GM23338 (cell line): Measurements from ENCODE around the gene GRIN2C. TPM values are rescaled to one million over a fixed set of nuclear protein-coding genes. Genes with fewer than 3 reads are reported as not detected.

Experiments used
- ATAC-seq: fragments of 200-7000 bp; cut with Tn5 transposase; 3 replicates; pipeline ENCODE4 v1.9.1; 2020
- DNase-seq: peaks from one replicate; pipeline ENCODE4 v3.0.0-alpha.2; 2015; ENCODE audit warnings: low spot score
- H2AFZ ChIP-seq: fragments of 200-600 bp; sonication (generic); 2 replicates; pipeline ENCODE4 v1.8.0; 2016; ENCODE audit warnings: antibody characterized with exemption, mild to moderate bottlenecking, moderate library complexity
- H3F3A ChIP-seq: fragments of 200-600 bp; sonication (generic); replicated peaks from 2 replicates; pipeline ENCODE4 v1.8.0; 2017; ENCODE audit warnings: antibody characterized with exemption, mixed run types, low read depth
- H3K27ac ChIP-seq: fragments of 200-600 bp; sonication (generic); 2 replicates; pipeline ENCODE4 v1.6.1; 2016; ENCODE audit warnings: low read depth
- H3K27me3 ChIP-seq: fragments of 200-600 bp; sonication (generic); 2 replicates; pipeline ENCODE4 v1.8.0; 2016; ENCODE audit warnings: mild to moderate bottlenecking, mixed run types, moderate library complexity; ENCODE audit not compliant: insufficient read depth
- H3K36me3 ChIP-seq: fragments of 200-600 bp; sonication (generic); 2 replicates; pipeline ENCODE4 v1.8.0; 2016; ENCODE audit warnings: mild to moderate bottlenecking; ENCODE audit not compliant: insufficient read depth
- H3K4me1 ChIP-seq: fragments of 200-600 bp; sonication (generic); 2 replicates; pipeline ENCODE4 v1.8.0; 2016; ENCODE audit warnings: mild to moderate bottlenecking, moderate library complexity; ENCODE audit not compliant: insufficient read depth
- H3K4me2 ChIP-seq: fragments of 200-600 bp; sonication (generic); 2 replicates; pipeline ENCODE4 v1.7.1; 2017; ENCODE audit warnings: mixed run types
- H3K4me3 ChIP-seq: fragments of 200-600 bp; sonication (generic); 2 replicates; pipeline ENCODE4 v1.6.1; 2016; ENCODE audit warnings: mixed run types
- H3K79me2 ChIP-seq: fragments of 200-600 bp; sonication (generic); replicated peaks from 2 replicates; pipeline ENCODE4 v1.8.0; 2017; ENCODE audit warnings: mild to moderate bottlenecking; ENCODE audit not compliant: insufficient read depth
- H3K9me2 ChIP-seq: fragments of 200-600 bp; sonication (generic); 2 replicates; pipeline ENCODE4 v1.8.0; 2017; ENCODE audit not compliant: insufficient read depth
- H4K20me1 ChIP-seq: fragments of 200-600 bp; sonication (generic); replicated peaks from 2 replicates; pipeline ENCODE4 v1.8.0; 2017; ENCODE audit warnings: mild to moderate bottlenecking; ENCODE audit not compliant: insufficient read depth
- H3K27ac Mint-ChIP-seq: 2 replicates; pipeline ENCODE4 v1.8.0; 2020; ENCODE audit warnings: inconsistent platforms, mild to moderate bottlenecking, moderate library complexity, mixed read lengths
- H3K27me3 Mint-ChIP-seq: 3 replicates; pipeline ENCODE4 v1.8.0; 2022; ENCODE audit warnings: low read depth, mild to moderate bottlenecking, moderate library complexity, mixed read lengths, inconsistent platforms; ENCODE audit not compliant: insufficient read depth, poor library complexity
- H3K36me3 Mint-ChIP-seq: 3 replicates; pipeline ENCODE4 v1.8.0; 2021; ENCODE audit warnings: low read depth, mild to moderate bottlenecking, inconsistent platforms, moderate library complexity, mixed read lengths
- H3K4me1 Mint-ChIP-seq: 3 replicates; pipeline ENCODE4 v1.8.0; 2020; ENCODE audit warnings: mild to moderate bottlenecking, inconsistent platforms, mixed read lengths
- H3K4me3 Mint-ChIP-seq: 3 replicates; pipeline ENCODE4 v1.8.0; 2021; ENCODE audit warnings: moderate library complexity, mild to moderate bottlenecking, inconsistent platforms, mixed read lengths
- H3K9me3 Mint-ChIP-seq: 3 replicates; pipeline ENCODE4 v1.8.0; 2020; ENCODE audit warnings: moderate library complexity, mild to moderate bottlenecking, inconsistent platforms, mixed read lengths
- CREB1 ChIP-seq: fragments of 250-450 bp; sonication (Bioruptor Pico); IDR thresholded peaks from 2 replicates; pipeline ENCODE4 v1.5.0; 2020; ENCODE audit warnings: low read depth, mild to moderate bottlenecking, moderate library complexity
- EZH2 ChIP-seq: fragments of 200-600 bp; sonication (generic); IDR thresholded peaks from one replicate; pipeline ENCODE4 v1.8.0; 2017; ENCODE audit warnings: antibody characterized with exemption, mild to moderate bottlenecking, low read depth; ENCODE audit not compliant: unreplicated experiment
- EZH2phosphoT487 ChIP-seq: fragments of 200-600 bp; sonication (generic); IDR thresholded peaks from one replicate; pipeline ENCODE4 v1.8.1; 2018; ENCODE audit warnings: antibody characterized with exemption; ENCODE audit not compliant: unreplicated experiment
- JUNB ChIP-seq: IDR thresholded peaks from one replicate; pipeline ENCODE4 v1.6.1; 2016; ENCODE audit warnings: antibody characterized with exemption; ENCODE audit not compliant: unreplicated experiment
- NANOG ChIP-seq: IDR thresholded peaks from 2 replicates; pipeline ENCODE4 v1.6.1; 2016; ENCODE audit warnings: antibody characterized with exemption, borderline replicate concordance
- POLR2AphosphoS5 ChIP-seq: IDR thresholded peaks from 2 replicates; pipeline ENCODE4 v1.6.1; 2016; ENCODE audit warnings: antibody characterized with exemption, low read depth
- ZNF114 ChIP-seq: fragments of 250-450 bp; sonication (Bioruptor Pico); IDR thresholded peaks from 2 replicates; pipeline ENCODE4 v1.5.0; 2020; ENCODE audit warnings: mild to moderate bottlenecking, moderate library complexity
- polyA plus RNA-seq: library from polyadenylated mRNA; unstranded; fragments of >200 nt; fragmentation: Nextera tagmentation; extraction: Ambion mirVana; gene quantifications from 2 replicates; pipeline ENCODE4 v1.2.1, GENCODE V29; 2016
- total RNA-seq: library from RNA; depleted of rRNA; stranded (reverse); fragments of >200 nt; shearing (Covaris generic); gene quantifications from 2 replicates; pipeline ENCODE4 v1.2.3, GENCODE V29; 2014
- TF ChIP-seq, protein P1 (sequence below): fragments of 250-450 bp; sonication (Bioruptor Pico); IDR thresholded peaks from 2 replicates; pipeline ENCODE4 v1.5.0; 2020; ENCODE audit warnings: mild to moderate bottlenecking, moderate library complexity
- TF ChIP-seq, protein P2 (sequence below): IDR thresholded peaks from 2 replicates; pipeline ENCODE4 v1.6.1; 2016; ENCODE audit warnings: antibody characterized with exemption

The GRIN2C gene
- total and polyA plus RNA-seq, 2 experiments from 2014 or later, result 0.10 to 0.19 TPM

DNA sequence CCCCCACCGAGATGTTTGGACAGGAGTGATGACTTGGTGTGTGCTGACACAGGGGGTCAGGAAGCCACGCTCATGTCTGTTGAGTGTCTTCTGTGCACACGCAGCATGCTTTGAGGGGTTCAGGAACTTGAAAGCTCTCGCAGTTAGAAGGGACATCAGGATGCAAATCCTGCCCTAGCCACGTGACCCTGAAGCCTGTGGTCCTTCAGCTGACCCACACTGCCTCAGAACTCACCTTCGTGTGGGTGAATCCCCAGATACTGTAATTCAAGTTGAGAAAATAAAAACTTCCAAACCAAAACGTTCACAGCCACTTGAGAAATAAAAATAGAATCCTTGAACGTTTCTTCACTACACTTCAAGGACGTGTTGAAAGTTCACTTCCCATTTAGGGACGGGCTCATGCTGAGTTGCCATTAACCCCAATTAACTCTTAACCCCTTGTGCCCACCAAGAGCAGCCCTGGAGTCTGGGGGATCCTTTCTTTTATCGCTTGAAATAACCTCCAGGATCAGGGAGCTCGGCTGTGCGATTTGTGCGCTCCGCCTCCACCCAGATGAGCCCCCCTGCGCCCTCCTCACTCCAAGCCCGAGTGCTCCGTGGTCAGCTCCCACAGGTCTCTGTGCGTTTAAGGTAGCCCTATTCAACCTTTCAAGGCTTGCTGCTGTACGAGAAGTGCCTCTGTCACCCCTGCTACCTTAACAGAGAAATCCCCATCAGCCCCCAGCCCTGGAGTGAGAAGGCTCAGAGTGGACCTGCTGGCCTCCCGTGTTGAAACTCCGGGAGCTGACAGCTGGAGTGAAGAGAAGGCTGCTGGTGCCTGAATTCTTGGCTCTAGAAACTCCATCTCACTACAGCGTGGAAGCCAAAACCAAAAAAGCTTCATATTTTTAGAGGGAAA, 47.3 kb downstream of the GRIN2C start (continued):
- TF ChIP-seq, protein P1, sequence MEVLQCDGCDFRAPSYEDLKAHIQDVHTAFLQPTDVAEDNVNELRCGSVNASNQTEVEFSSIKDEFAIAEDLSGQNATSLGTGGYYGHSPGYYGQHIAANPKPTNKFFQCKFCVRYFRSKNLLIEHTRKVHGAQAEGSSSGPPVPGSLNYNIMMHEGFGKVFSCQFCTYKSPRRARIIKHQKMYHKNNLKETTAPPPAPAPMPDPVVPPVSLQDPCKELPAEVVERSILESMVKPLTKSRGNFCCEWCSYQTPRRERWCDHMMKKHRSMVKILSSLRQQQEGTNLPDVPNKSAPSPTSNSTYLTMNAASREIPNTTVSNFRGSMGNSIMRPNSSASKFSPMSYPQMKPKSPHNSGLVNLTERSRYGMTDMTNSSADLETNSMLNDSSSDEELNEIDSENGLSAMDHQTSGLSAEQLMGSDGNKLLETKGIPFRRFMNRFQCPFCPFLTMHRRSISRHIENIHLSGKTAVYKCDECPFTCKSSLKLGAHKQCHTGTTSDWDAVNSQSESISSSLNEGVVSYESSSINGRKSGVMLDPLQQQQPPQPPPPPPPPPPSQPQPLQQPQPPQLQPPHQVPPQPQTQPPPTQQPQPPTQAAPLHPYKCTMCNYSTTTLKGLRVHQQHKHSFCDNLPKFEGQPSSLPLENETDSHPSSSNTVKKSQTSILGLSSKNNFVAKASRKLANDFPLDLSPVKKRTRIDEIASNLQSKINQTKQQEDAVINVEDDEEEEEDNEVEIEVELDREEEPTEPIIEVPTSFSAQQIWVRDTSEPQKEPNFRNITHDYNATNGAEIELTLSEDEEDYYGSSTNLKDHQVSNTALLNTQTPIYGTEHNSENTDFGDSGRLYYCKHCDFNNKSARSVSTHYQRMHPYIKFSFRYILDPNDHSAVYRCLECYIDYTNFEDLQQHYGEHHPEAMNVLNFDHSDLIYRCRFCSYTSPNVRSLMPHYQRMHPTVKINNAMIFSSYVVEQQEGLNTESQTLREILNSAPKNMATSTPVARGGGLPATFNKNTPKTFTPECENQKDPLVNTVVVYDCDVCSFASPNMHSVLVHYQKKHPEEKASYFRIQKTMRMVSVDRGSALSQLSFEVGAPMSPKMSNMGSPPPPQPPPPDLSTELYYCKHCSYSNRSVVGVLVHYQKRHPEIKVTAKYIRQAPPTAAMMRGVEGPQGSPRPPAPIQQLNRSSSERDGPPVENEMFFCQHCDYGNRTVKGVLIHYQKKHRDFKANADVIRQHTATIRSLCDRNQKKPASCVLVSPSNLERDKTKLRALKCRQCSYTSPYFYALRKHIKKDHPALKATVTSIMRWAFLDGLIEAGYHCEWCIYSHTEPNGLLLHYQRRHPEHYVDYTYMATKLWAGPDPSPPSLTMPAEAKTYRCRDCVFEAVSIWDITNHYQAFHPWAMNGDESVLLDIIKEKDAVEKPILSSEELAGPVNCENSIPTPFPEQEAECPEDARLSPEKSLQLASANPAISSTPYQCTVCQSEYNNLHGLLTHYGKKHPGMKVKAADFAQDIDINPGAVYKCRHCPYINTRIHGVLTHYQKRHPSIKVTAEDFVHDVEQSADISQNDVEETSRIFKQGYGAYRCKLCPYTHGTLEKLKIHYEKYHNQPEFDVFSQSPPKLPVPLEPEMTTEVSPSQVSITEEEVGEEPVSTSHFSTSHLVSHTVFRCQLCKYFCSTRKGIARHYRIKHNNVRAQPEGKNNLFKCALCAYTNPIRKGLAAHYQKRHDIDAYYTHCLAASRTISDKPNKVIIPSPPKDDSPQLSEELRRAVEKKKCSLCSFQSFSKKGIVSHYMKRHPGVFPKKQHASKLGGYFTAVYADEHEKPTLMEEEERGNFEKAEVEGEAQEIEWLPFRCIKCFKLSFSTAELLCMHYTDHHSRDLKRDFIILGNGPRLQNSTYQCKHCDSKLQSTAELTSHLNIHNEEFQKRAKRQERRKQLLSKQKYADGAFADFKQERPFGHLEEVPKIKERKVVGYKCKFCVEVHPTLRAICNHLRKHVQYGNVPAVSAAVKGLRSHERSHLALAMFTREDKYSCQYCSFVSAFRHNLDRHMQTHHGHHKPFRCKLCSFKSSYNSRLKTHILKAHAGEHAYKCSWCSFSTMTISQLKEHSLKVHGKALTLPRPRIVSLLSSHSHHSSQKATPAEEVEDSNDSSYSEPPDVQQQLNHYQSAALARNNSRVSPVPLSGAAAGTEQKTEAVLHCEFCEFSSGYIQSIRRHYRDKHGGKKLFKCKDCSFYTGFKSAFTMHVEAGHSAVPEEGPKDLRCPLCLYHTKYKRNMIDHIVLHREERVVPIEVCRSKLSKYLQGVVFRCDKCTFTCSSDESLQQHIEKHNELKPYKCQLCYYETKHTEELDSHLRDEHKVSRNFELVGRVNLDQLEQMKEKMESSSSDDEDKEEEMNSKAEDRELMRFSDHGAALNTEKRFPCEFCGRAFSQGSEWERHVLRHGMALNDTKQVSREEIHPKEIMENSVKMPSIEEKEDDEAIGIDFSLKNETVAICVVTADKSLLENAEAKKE (CRISPR knock-in tag), result no peak
- TF ChIP-seq ZNF114, result no peak

DNA sequence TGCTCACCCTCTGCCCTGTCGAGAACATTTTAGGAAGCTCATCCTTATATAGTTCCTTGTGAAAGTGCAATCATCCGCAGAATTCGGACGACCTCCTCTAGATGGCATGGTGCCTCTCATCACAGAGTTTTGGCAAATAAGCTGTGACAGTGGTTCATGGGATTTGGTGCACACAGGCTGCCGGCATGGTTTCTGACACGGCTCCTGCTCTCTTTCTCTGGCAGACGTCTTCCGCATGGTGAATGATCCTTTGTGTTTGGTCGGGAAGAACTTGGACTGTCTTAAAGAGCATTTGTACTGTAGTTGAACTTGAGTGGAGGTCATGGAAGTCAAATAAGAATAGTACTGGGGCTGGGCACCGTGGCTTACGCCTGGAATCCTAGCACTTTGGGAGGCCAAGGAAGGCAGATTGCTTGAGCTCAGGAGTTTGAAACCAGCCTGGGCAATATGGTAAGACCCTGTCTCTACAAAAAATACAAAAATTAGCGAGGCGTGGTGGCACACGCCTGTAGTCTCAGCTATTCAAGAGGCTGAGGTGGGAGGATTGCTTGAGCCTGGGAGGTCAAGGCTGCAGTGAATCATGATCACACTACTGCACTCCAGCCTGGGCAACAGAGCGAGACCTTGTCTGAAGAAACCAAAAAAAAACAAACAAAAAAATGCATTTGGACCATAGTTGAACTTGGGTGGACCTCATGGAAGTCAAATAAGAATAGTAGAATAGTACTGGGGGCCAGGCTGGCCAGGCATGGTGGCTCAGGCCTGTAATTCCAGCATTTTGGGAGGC, 48.8 kb downstream of the GRIN2C start:
- Histone ChIP-seq H3K27me3 (no peaks in the 10 kb centered on the region), H3K4me3 (no peak overlapping the region), H4K20me1 (peaks cover 8% of the 10 kb centered on the region; the same call in 1 of the 2 replicates), H3F3A (no peaks in the 10 kb centered on the region), H3K4me1 (no peaks in the 10 kb centered on the region), H3K79me2 (no peaks in the 10 kb centered on the region), H3K9me2 (no peaks in the 10 kb centered on the region), H3K27ac (no peak overlapping the region), H2AFZ (no peak overlapping the region), H3K36me3 (no peaks in the 10 kb centered on the region), H3K4me2 (no peak overlapping the region)
- Mint-ChIP-seq H3K27me3 (peaks cover 9% of the 10 kb centered on the region), H3K9me3 (no peaks in the 10 kb centered on the region), H3K4me1 (no peaks in the 10 kb centered on the region; the same call in 2 of the 3 replicates), H3K27ac (no peak overlapping the region), H3K36me3 (peaks cover 3% of the 10 kb centered on the region; the same call in 2 of the 3 replicates), H3K4me3 (no peak overlapping the region)
- no peak for DNase-seq
- no peak for ATAC-seq
- no peak for TF ChIP-seq ZNF114
- TF ChIP-seq EZH2, result no peak
- TF ChIP-seq NANOG, result no peak
- no peak for TF ChIP-seq JUNB
- no peak for TF ChIP-seq CREB1 (CRISPR knock-in tag)
- TF ChIP-seq EZH2phosphoT487, result no peak
- no peak for TF ChIP-seq POLR2AphosphoS5
- TF ChIP-seq, protein P2, sequence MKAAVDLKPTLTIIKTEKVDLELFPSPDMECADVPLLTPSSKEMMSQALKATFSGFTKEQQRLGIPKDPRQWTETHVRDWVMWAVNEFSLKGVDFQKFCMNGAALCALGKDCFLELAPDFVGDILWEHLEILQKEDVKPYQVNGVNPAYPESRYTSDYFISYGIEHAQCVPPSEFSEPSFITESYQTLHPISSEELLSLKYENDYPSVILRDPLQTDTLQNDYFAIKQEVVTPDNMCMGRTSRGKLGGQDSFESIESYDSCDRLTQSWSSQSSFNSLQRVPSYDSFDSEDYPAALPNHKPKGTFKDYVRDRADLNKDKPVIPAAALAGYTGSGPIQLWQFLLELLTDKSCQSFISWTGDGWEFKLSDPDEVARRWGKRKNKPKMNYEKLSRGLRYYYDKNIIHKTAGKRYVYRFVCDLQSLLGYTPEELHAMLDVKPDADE, result no peak
